Stimulated activated CD4-positive, alpha-beta T cell treated with anti-CD3 and anti-CD28 coated beads, Interleukin-4, amount 100 ng/mL, for 1 hour (primary cell): ENCODE data around the gene R3HDM4.
"Not testable (repeated sequence)": the region's sequence is repeated elsewhere in the genome, so short reads cannot be mapped to it uniquely, and the experiment has no call there.

ENCODE experiments used
- DNase-seq: peaks from one replicate; pipeline ENCODE4 v3.0.0-alpha.2; 2020

R3HDM4 gene

GRCh38 chr19:890831-891230, 22.2 kb downstream of the R3HDM4 start:
- no peak for DNase-seq

GRCh38 chr19:889662-890295, 23.2 kb downstream of the R3HDM4 start:
- no peak for DNase-seq

- no peak for DNase-seq
Observed at GRCh38 chr19:888581-889385, 24.2 kb downstream of the R3HDM4 start.

- no peak for DNase-seq
Observed at GRCh38 chr19:887599-887998, 25.4 kb downstream of the R3HDM4 start.

- no peak for DNase-seq
Observed at GRCh38 chr19:887072-887471, 25.9 kb downstream of the R3HDM4 start.

- DNase-seq: no peak
Observed at GRCh38 chr19:885536-886224, 27.3 kb downstream of the R3HDM4 start.

- DNase-seq: no peak
Observed at GRCh38 chr19:884420-885211, 28.4 kb downstream of the R3HDM4 start.

- no peak for DNase-seq
Observed at GRCh38 chr19:883661-884211, 29.3 kb downstream of the R3HDM4 start.

GRCh38 chr19:882871-883497, 30.0 kb downstream of the R3HDM4 start:
- no peak for DNase-seq

- no peak for DNase-seq
Observed at GRCh38 chr19:881385-882071, 31.5 kb downstream of the R3HDM4 start.

- no peak for DNase-seq
Observed at GRCh38 chr19:879711-880438, 33.1 kb downstream of the R3HDM4 start.

- DNase-seq: not testable (repeated sequence)
Observed at GRCh38 chr19:878751-879561, 34.1 kb downstream of the R3HDM4 start.

GRCh38 chr19:877992-878660, 34.9 kb downstream of the R3HDM4 start:
- DNase-seq: not testable (repeated sequence)

- no peak for DNase-seq
Observed at GRCh38 chr19:876780-877314, 36.2 kb downstream of the R3HDM4 start.

- no peak for DNase-seq
Observed at GRCh38 chr19:876089-876488, 36.9 kb downstream of the R3HDM4 start.

GRCh38 chr19:875265-875879, 37.6 kb downstream of the R3HDM4 start:
- no peak for DNase-seq

GRCh38 chr19:873561-874041, 39.4 kb downstream of the R3HDM4 start:
- no peak for DNase-seq

GRCh38 chr19:873084-873483, 39.9 kb downstream of the R3HDM4 start:
- peak; percentile 48 for DNase-seq
